HCT116 (cell line): ENCODE measurements around the gene ECEL1. TPM values are rescaled to one million over a fixed set of nuclear protein-coding genes. Genes with fewer than 3 reads are reported as not detected.

Source experiments
- ATAC-seq: fragments of 200-7000 bp; cut with Tn5 transposase; 2 replicates; pipeline ENCODE4 v1.9.1; 2020; ENCODE audit warnings: mild to moderate bottlenecking, moderate library complexity
- BruUV-seq: library from RNA; stranded (reverse); fragments of 400-500 nt; replicated peaks from 2 replicates; lab custom pipeline; 2021; lab: Mats Ljungman, UMichigan
- CTCF ChIA-PET: fragments of 300-600 bp; sonication (Branson Sonifier 250); formaldehyde crosslinking; loops from one replicate; lab custom pipeline; 2021; ENCODE audit warnings: antibody characterized with exemption; lab: Charles Lee
- POLR2A ChIA-PET: fragments of 300-600, 350-600 bp; sonication (Branson Sonifier 250); formaldehyde crosslinking; loops from one replicate; lab custom pipeline; 2021; ENCODE audit warnings: antibody characterized with exemption; lab: Charles Lee
- RAD21 ChIA-PET, 2 experiments: fragments of 300-600 bp; sonication (Branson Sonifier 250); formaldehyde crosslinking; loops; one replicate each; lab custom pipeline; 2023; ENCODE audit warnings: low total read pairs in 2 of 2; ENCODE audit not compliant: uncharacterized antibody in 2 of 2, unreplicated experiment in 2 of 2, low non-redundant PET in 1 of 2; lab: Charles Lee
- DNase-seq: peaks from one replicate; pipeline ENCODE4 v3.0.0-alpha.2; 2010; ENCODE audit warnings: low read depth, low spot score
- H2AFZ ChIP-seq: fragments of 200-600 bp; shearing (Covaris generic), sonication (generic); 2 replicates; pipeline ENCODE4 v1.6.1; 2017; ENCODE audit warnings: low read depth, mixed run types, mixed read lengths, antibody characterized with exemption, low read length; ENCODE audit not compliant: poor library complexity, severe bottlenecking
- H3K27ac ChIP-seq: 2 replicates; pipeline ENCODE4 v1.5.1; 2012; ENCODE audit warnings: low read depth, low read length
- H3K27me3 ChIP-seq: fragments of 200-600 bp; sonication (generic); 2 replicates; pipeline ENCODE4 v1.6.1; 2016; ENCODE audit warnings: mixed run types, low read length, mixed read lengths; ENCODE audit not compliant: insufficient read depth
- H3K36me3 ChIP-seq, 2 experiments: fragments of 200-500 bp in 1 of 2; fragments of 200-600 bp in 1 of 2; sonication (Bioruptor generic) in 1 of 2; sonication (generic) in 1 of 2; 2 replicates each; pipeline versions ENCODE4 v1.5.1 to v1.6.1; 2014 to 2016; ENCODE audit warnings: low read length in 2 of 2, inconsistent platforms in 1 of 2, mixed read lengths in 1 of 2, mixed run types in 1 of 2; ENCODE audit not compliant: insufficient read depth in 2 of 2, control insufficient read depth in 1 of 2
- H3K4me1 ChIP-seq, 2 experiments: fragments of 200-600 bp in 1 of 2; sonication (generic) in 1 of 2; 2 replicates each; pipeline versions ENCODE4 v1.5.1 to v1.6.1; 2012 to 2017; ENCODE audit warnings: low read length in 2 of 2, inconsistent platforms in 1 of 2, mild to moderate bottlenecking in 1 of 2, mixed read lengths in 1 of 2, mixed run types in 1 of 2, moderate library complexity in 1 of 2; ENCODE audit not compliant: insufficient read depth in 2 of 2, control insufficient read depth in 1 of 2
- H3K4me2 ChIP-seq: fragments of 200-600 bp; sonication (generic); 2 replicates; pipeline ENCODE4 v1.6.1; 2017; ENCODE audit warnings: mixed run types, low read length, mixed read lengths
- H3K4me3 ChIP-seq, 2 experiments: fragments of 200-600 bp in 1 of 2; sonication (generic) in 1 of 2; replicated peaks in 1 of 2; 2 replicates each; pipeline ENCODE4 v1.5.1; 2011 to 2016; ENCODE audit warnings: low read length in 2 of 2, control low read depth in 1 of 2, low read depth in 1 of 2, mild to moderate bottlenecking in 1 of 2, mixed read lengths in 1 of 2, mixed run types in 1 of 2
- H3K79me2 ChIP-seq: fragments of 200-600 bp; sonication (generic); 2 replicates; pipeline ENCODE4 v1.6.1; 2017; ENCODE audit warnings: mild to moderate bottlenecking, mixed run types, low read length, moderate library complexity, mixed read lengths; ENCODE audit not compliant: insufficient read depth
- H3K9ac ChIP-seq: fragments of 200-600 bp; sonication (generic); 2 replicates; pipeline ENCODE4 v1.6.1; 2016; ENCODE audit warnings: low read length, mixed read lengths
- H3K9me2 ChIP-seq: fragments of 200-600 bp; sonication (generic), shearing (Covaris generic); 2 replicates; pipeline ENCODE4 v1.6.1; 2017; ENCODE audit warnings: mixed run types, mild to moderate bottlenecking, moderate library complexity; ENCODE audit not compliant: insufficient read depth
- H3K9me3 ChIP-seq, 2 experiments: fragments of 200-500 bp in 1 of 2; fragments of 200-600 bp in 1 of 2; sonication (Bioruptor generic) in 1 of 2; sonication (generic) in 1 of 2; 2 replicates each; pipeline ENCODE4 v1.6.1; 2014 to 2017; ENCODE audit warnings: low read length in 2 of 2, mixed read lengths in 2 of 2, inconsistent platforms in 1 of 2, low read depth in 1 of 2, mild to moderate bottlenecking in 1 of 2, mixed run types in 1 of 2, moderate library complexity in 1 of 2; ENCODE audit not compliant: control insufficient read depth in 1 of 2, insufficient read depth in 1 of 2
- H4K20me1 ChIP-seq: fragments of 200-600 bp; sonication (generic), shearing (Covaris generic); 2 replicates; pipeline ENCODE4 v1.6.1; 2017; ENCODE audit warnings: mixed run types, mild to moderate bottlenecking, moderate library complexity; ENCODE audit not compliant: insufficient read depth
- ATF3 ChIP-seq: IDR thresholded peaks from 2 replicates; pipeline ENCODE4 v1.6.1; 2012
- CBX3 ChIP-seq: IDR thresholded peaks from 2 replicates; pipeline ENCODE4 v1.6.1; 2012; ENCODE audit warnings: low read depth
- CEBPB ChIP-seq: IDR thresholded peaks from 2 replicates; pipeline ENCODE4 v1.6.1; 2012; ENCODE audit warnings: low read depth
- CTCF ChIP-seq, 3 experiments: fragments of 200-600 bp in 1 of 3; sonication (generic) in 1 of 3; IDR thresholded peaks in 2 of 3; conservative IDR thresholded peaks in 1 of 3; 2 replicates each; pipeline ENCODE4 v1.5.1; 2012 to 2017; ENCODE audit warnings: low read depth in 2 of 3, low read length in 2 of 3, antibody characterized with exemption in 1 of 3, borderline replicate concordance in 1 of 3, control low read depth in 1 of 3, mild to moderate bottlenecking in 1 of 3, mixed read lengths in 1 of 3, mixed run types in 1 of 3, moderate library complexity in 1 of 3; ENCODE audit not compliant: insufficient read depth in 1 of 3
- EGR1 ChIP-seq: IDR thresholded peaks from 2 replicates; pipeline ENCODE4 v1.6.1; 2012; ENCODE audit warnings: low read depth
- ELF1 ChIP-seq: IDR thresholded peaks from 2 replicates; pipeline ENCODE4 v1.6.1; 2012; ENCODE audit warnings: low read depth, borderline replicate concordance
- FOSL1 ChIP-seq: IDR thresholded peaks from 2 replicates; pipeline ENCODE4 v1.6.1; 2012; ENCODE audit warnings: low read depth
- SIN3A ChIP-seq: IDR thresholded peaks from 2 replicates; pipeline ENCODE4 v1.6.1; 2012; ENCODE audit warnings: low read depth
- SP1 ChIP-seq: IDR thresholded peaks from 2 replicates; pipeline ENCODE4 v1.6.1; 2012; ENCODE audit warnings: low read depth
- ZBTB33 ChIP-seq: IDR thresholded peaks from 2 replicates; pipeline ENCODE4 v1.6.1; 2011; ENCODE audit warnings: mild to moderate bottlenecking, low read length, moderate library complexity; ENCODE audit not compliant: insufficient replicate concordance; ENCODE audit errors: extremely low read depth
- intact Hi-C: fragments of 100-400 bp; cut with micrococcal nuclease; formaldehyde crosslinking; loops from 2 replicates; pipeline ENCODE4 v1.10.0; 2022
- total RNA-seq: library from RNA; stranded (reverse); gene quantifications from one replicate; pipeline ENCODE4 v1.2.1, GENCODE V29; 2021; ENCODE audit not compliant: unreplicated experiment

ECEL1 gene
- total RNA-seq, 1 experiment from 2014 or later = not detected

GRCh38 chr2:232512602-232513001, 25.0 kb upstream of the ECEL1 start:
- CTCF ChIA-PET = interaction anchor here (1.2 kb wide), 1 partner anchor 612 kb away, joined by 3 read pairs; no protein-coding TSS in a partner anchor
- intact Hi-C loops = no loop called here
- RAD21 ChIA-PET = no interaction called here
- Histone ChIP-seq H3K36me3 (no peaks in the 10 kb centered on the region), H3K4me1 (no peaks in the 10 kb centered on the region), H3K4me2 (no peak overlapping the region), H3K27me3 (no peaks in the 10 kb centered on the region), H2AFZ (no peak overlapping the region), H3K9ac (no peak overlapping the region), H3K27ac (no peak overlapping the region), H3K9me2 (no peaks in the 10 kb centered on the region), H3K79me2 (no peaks in the 10 kb centered on the region), H3K9me3 (no peaks in the 10 kb centered on the region), H4K20me1 (no peaks in the 10 kb centered on the region), H3K4me3 (no peak overlapping the region)
- ATAC-seq (no peak), DNase-seq (no peak)
- no TSS peak for BruUV-seq
- no peak for TF ChIP-seq ZBTB33
- no peak for TF ChIP-seq ATF3
- no peak for TF ChIP-seq SP1
- TF ChIP-seq ELF1 = no peak
- no peak for TF ChIP-seq FOSL1
- no peak for TF ChIP-seq CEBPB
- no peak for TF ChIP-seq CBX3
- no peak for TF ChIP-seq EGR1
- TF ChIP-seq SIN3A = no peak
- no peak for TF ChIP-seq CTCF (IDR thresholded peaks at IDR 0.05 in 2 of 3, conservative IDR thresholded peaks at IDR 0.05 in 1 of 3; ENCODE audit: borderline replicate concordance in 1 of 3, insufficient read depth in 1 of 3, low read depth in 2 of 3, low read length in 2 of 3)
- POLR2A ChIA-PET = no interaction called here
